NCI-H748 (cell line): ENCODE results near the gene RYR1.
A peak's percentile ranks its signal among the peaks of the same experiment; 100 is the strongest.
"Not testable (repeated sequence)": the region's sequence is repeated elsewhere in the genome, so short reads cannot be mapped to it uniquely, and the experiment has no call there.

Experiments used
- DNase-seq: peaks from one replicate; lab custom pipeline; 2025; ENCODE audit not compliant: unreplicated experiment; lab: John Stamatoyannopoulos, UW

RYR1 gene

DNA sequence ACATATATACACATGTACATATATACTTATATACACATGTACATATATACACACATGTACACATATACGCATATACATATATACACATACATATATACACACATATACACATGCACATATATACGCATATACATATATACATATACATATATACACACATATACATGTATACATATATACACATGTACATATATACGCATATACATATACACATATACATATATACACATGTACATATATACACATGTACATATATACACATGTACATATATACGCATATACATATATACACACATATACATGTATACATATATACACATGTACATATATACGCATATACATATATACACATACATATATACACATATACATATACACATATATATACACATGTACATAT lies 169.4 kb downstream of the RYR1 start:
- not testable (repeated sequence) for DNase-seq

GRCh38 chr19:38606131-38606530 lies 172.6 kb downstream of the RYR1 start:
- no peak for DNase-seq

DNA sequence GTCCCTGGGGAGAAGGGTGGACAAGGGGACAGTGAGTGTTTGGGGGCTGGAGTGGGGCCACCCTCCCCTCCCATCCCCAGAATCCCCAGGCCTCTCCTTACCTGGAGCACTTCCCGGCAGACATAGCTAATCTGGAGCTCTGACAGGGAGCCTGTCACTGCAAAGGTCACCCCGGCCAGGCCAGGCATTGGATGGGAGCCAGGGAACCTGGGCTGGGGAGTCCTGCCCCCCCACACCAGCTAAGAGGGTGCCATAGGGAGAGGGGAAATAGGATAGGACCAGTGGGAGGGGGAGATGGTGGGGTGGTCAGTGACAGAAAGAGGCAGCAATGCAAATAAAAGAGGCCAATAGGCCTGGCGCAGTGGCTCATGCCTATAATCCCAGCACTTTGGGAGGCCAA lies 180.8 kb downstream of the RYR1 start:
- no peak for DNase-seq

- DNase-seq = no peak
Observed at GRCh38 chr19:38615007-38615581, 181.6 kb downstream of the RYR1 start.

GRCh38 chr19:38616265-38616664 lies 182.8 kb downstream of the RYR1 start:
- no peak for DNase-seq

GRCh38 chr19:38617283-38617763 lies 183.8 kb downstream of the RYR1 start:
- no peak for DNase-seq

DNA sequence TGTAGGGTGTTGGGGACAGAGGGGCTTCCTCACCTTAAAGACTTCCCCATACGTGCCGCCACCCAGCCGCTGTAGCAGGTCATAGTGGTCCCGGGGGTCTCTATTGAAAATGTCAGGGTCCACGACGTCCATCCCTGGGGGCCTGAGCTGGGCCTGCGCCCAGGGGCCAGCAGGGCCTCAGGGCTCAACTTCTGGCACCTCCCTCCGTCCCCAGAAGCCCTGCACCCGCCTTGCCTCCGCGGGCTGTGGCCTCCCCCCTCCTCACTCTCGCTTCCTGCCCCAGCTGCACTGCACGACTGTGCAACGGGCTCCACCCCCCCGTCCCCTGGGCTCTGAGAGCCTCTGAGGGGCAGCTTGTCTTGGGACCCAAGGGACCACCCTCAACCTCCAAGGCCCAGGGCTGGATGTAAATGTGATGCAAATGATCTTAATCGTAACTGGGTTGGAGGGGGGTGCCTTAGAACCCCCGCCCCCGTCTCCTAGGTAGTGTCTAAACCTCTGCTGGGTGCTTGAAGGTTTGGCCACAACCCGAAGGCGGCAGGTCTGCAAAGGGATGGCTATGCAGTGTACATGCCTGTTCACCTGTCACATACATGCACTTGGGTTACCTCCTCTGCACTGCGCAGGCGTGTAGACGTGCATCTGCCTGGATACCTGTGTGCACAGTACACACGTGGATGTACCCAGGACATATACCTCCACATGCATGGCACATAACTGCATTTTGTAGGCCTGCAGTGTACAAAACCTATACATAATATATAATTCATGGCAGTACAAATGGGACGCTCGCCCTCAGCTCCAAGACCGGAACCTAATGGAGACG lies 184.5 kb downstream of the RYR1 start, which contains the start of gene MAP4K1:
Gene MAP4K1, minus strand, starts transcription at position 190 of the 826 bp plus-strand sequence. Its CDS starts 58 bp downstream, at position 132.
- peak; percentile 41 for DNase-seq

DNA sequence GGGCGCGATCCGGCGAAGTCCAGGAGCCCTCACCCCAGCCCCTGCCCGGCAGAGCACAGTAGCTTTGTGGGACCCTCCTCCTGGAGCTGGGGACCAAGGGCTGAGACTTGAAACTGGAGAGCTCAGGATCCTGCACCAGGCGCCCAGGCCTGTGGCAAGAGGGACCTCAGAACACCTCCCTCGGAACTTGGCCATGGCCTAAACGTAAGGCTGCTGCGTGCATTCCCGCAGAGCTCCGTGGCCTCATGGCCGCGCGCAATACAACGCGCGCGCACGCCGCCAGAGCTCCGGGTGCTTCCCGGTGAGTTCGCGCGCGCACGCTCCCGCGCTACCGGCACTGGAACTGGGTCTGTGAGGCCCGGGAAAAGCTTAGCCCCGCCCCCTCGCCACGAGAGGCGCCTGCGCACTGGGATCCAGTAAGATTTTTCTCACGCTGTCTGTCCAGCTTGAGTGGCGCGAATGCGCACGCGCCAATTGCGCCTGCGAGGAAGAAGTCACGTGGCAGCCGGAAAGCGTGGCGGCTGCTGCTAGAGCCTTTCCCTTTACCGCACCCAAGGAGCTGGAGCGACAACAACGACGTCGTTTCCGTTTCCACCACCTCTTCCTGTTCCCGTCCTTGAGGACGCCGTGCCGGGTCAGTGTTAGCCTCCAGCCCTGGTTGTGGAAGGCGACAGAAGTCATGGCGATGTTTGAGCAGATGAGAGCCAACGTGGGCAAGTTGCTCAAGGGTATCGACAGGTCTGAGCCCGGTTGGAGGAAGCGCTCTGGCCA lies 185.3 kb downstream of the RYR1 start, which contains the start of gene EIF3K:
Gene EIF3K, plus strand, starts transcription at position 599 of the 771 bp plus-strand sequence. Its CDS starts 81 bp downstream, at position 680.
- peak; percentile 99 for DNase-seq

- DNase-seq = no peak
Observed at GRCh38 chr19:38619361-38620174, 186.1 kb downstream of the RYR1 start.

DNA sequence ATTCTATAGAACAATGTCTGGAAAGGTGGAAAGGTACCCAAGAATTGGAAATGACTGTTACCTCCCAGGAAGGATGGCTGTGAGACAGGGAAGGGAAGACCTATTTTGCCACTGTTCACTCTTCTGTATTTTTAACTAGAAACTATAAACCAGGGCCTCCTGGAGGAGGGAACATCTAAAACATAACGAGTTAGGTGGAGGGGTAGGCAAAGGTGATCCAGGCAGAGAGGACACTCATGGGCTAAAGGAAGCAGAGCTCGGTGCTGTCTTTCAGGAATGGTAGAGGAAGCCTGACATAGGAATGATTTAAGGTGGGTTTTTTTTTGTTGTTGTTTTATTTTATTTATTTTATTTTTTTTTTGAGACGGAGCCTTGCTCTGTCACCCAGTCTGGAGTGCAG lies 191.3 kb downstream of the RYR1 start:
- no peak for DNase-seq

DNA sequence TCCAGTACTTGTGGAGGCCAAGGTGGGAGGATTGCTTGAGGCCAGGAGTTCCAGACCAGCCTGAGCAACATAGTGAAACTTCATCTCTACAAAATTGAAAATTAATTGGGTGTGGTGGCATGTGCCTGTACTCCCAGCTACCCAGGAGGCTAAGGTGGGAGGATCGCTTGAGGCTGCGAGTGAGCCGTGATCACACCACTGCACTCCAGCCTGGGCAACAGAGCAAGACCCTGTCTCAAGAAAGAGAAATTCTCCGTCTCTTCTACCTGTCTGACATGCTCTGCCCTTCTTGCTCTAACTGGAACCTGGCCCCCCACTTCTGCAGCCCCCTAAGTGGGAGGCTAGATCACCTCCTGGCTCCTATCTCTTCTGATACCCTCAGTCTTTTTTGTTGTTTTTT lies 192.9 kb downstream of the RYR1 start:
- DNase-seq = no peak

DNA sequence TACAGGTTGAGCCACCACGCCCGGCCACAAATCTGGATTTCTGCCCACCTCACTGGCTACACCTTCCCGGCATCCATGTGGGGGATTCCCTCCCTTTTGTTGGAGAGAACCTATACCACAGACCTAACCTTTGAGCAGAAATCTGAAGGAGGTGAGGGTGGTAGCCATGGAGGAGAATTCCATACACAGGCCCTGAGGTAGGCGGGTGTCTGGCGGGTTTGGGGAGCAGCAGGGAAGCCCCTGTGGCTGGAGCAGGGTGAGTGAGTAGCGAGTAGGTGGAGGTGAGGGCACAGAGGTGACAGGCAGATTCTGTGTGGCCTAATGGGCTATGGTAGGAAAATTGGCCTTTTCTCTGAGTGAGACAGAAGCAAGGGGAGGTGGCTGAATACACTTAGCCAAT lies 196.1 kb downstream of the RYR1 start:
- DNase-seq = no peak

GRCh38 chr19:38631301-38631700 lies 197.8 kb downstream of the RYR1 start:
- not testable (repeated sequence) for DNase-seq

DNA sequence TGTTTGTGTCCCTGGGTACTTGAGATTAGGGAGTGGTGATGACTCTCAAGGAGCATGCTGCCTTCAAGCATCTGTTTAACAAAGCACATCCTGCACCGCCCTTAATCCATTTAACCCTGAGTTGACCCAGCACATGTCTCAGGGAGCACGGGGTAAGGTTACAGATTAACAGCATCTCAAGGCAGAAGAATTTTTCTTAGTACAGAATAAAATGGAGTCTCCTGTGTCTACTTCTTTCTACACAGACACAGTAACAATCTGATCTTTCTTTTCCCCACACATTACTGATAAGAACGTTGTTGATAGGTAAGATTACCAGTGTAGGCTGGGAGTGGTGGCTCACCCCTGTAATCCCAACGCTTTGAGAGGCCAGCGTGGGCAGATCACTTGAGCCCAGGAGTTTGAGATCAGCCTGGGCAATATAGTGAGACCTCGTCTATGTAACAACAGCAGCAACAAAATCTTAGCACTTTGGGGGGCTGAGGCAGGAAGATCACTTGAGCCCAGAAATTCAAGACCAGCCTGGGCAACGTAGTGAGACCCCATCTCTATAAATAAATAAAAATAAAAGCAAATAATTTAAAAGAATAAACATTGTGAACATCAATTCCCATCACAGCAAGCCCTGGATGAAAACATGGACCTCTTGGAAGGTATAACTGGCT lies 198.5 kb downstream of the RYR1 start:
- not testable (repeated sequence) for DNase-seq

- DNase-seq = no peak
Observed at GRCh38 chr19:38632476-38633213, 199.2 kb downstream of the RYR1 start.

- peak; percentile 55 for DNase-seq
Observed at GRCh38 chr19:38634757-38635482, 201.4 kb downstream of the RYR1 start.

GRCh38 chr19:38635483-38636399 lies 202.2 kb downstream of the RYR1 start:
- DNase-seq = no peak
